Measurements from ENCODE around the gene ERCC5.

Gene ERCC5

GRCh38 chr13:102845630-102846260 is at the start of gene ERCC5:
Gene ERCC5 (plus strand): TSS chr13:102846032. CDS start chr13:102846267, 235 bp downstream.
- peak; percentile 97 to 98 for DNase-seq

- no peak for DNase-seq
These were observed 47.0 kb upstream of the ERCC5 start, which contains the start of the genes BIVM and POGLUT2 for GRCh38 chr13:102798581-102799425. Gene BIVM (plus strand): TSS chr13:102799119. CDS start chr13:102807268, 8,149 bp downstream. Gene POGLUT2 (minus strand): TSS chr13:102798976. CDS start chr13:102798670, 306 bp downstream.

- DNase-seq: no peak
These were observed 46.2 kb upstream of the ERCC5 start for GRCh38 chr13:102799426-102800144.

- DNase-seq: peak; percentile 44 to 54
These were observed 45.4 kb upstream of the ERCC5 start for GRCh38 chr13:102800145-102801041.

- no peak for DNase-seq
These were observed 40.2 kb upstream of the ERCC5 start for GRCh38 chr13:102805680-102806079.

- DNase-seq: no peak
These were observed 38.1 kb upstream of the ERCC5 start for GRCh38 chr13:102807699-102808098.

- DNase-seq: no peak
These were observed 33.1 kb upstream of the ERCC5 start for GRCh38 chr13:102812611-102813287.

GRCh38 chr13:102814025-102814607 is 31.7 kb upstream of the ERCC5 start:
- no peak for DNase-seq

- DNase-seq: no peak
These were observed 31.0 kb upstream of the ERCC5 start for GRCh38 chr13:102814793-102815192.

- no peak for DNase-seq
These were observed 30.0 kb upstream of the ERCC5 start for GRCh38 chr13:102815788-102816187.

- no peak for DNase-seq
These were observed 29.1 kb upstream of the ERCC5 start for GRCh38 chr13:102816708-102817107.

GRCh38 chr13:102817241-102817640 is 28.6 kb upstream of the ERCC5 start:
- no peak for DNase-seq

GRCh38 chr13:102817907-102818306 is 27.9 kb upstream of the ERCC5 start:
- DNase-seq: no peak

- DNase-seq: no peak
These were observed 20.4 kb upstream of the ERCC5 start for GRCh38 chr13:102825400-102825799.

GRCh38 chr13:102825921-102826706 is 19.7 kb upstream of the ERCC5 start:
- DNase-seq: no peak

GRCh38 chr13:102830646-102831045 is 15.2 kb upstream of the ERCC5 start:
- no peak for DNase-seq

GRCh38 chr13:102836471-102836870 is 9.4 kb upstream of the ERCC5 start:
- DNase-seq: no peak

GRCh38 chr13:102838273-102838672 is 7.6 kb upstream of the ERCC5 start:
- DNase-seq: no peak

- no peak for DNase-seq
These were observed 6.8 kb upstream of the ERCC5 start for GRCh38 chr13:102838982-102839381.

- no peak for DNase-seq
These were observed 6.4 kb upstream of the ERCC5 start for GRCh38 chr13:102839462-102839861.

GRCh38 chr13:102845289-102845629 is 573 bp upstream of the ERCC5 start:
- no peak for DNase-seq

All from AML-193 (cell line).